Activated CD4-positive, alpha-beta T cell treated with anti-CD3 and anti-CD28 coated beads for 36 hours (primary cell): ENCODE data around the gene FIBIN. TPM values are rescaled to one million over a fixed set of nuclear protein-coding genes. Genes with fewer than 3 reads are reported as not detected.

Experiments used
- ATAC-seq: fragments of 200-7000 bp; cut with Tn5 transposase; one replicate; pipeline ENCODE4 v1.10.0; 2021; ENCODE audit warnings: mild to moderate bottlenecking, moderate library complexity
- CTCF ChIA-PET: fragments of 350-600 bp; sonication (Branson Sonifier 250); formaldehyde crosslinking; loops from one replicate; lab custom pipeline; 2021; ENCODE audit warnings: antibody characterized with exemption; lab: Charles Lee
- POLR2A ChIA-PET: fragments of 350-600 bp; sonication (Branson Sonifier 250); formaldehyde crosslinking; loops from one replicate; lab custom pipeline; 2021; ENCODE audit warnings: antibody characterized with exemption, inconsistent platforms; lab: Charles Lee
- DNase-seq: peaks from one replicate; pipeline ENCODE4 v3.0.0-alpha.2; 2020
- H3K27ac Mint-ChIP-seq: one replicate; pipeline ENCODE4 v1.8.0; 2021; ENCODE audit warnings: mixed read lengths
- H3K27me3 Mint-ChIP-seq: one replicate; pipeline ENCODE4 v1.8.0; 2021; ENCODE audit warnings: mixed read lengths
- H3K36me3 Mint-ChIP-seq: one replicate; pipeline ENCODE4 v1.8.0; 2021; ENCODE audit warnings: low read depth, mixed read lengths
- H3K4me1 Mint-ChIP-seq: one replicate; pipeline ENCODE4 v1.8.0; 2021; ENCODE audit warnings: mixed read lengths
- H3K4me3 Mint-ChIP-seq: one replicate; pipeline ENCODE4 v1.8.0; 2021; ENCODE audit warnings: mild to moderate bottlenecking, moderate library complexity, mixed read lengths
- H3K9me3 Mint-ChIP-seq: one replicate; pipeline ENCODE4 v1.8.0; 2021; ENCODE audit warnings: low read depth, mixed read lengths
- intact Hi-C, 2 experiments: fragments of 100-400 bp; cut with DNase I in 1 of 2; cut with micrococcal nuclease in 1 of 2; formaldehyde crosslinking; loops; one replicate each; pipeline versions ENCODE4 v1.14.2 to v1.15.1; 2022 to 2024; cut with DNase I, micrococcal nuclease
- total RNA-seq, 2 experiments: library from RNA; stranded (reverse); gene quantifications; one replicate each; pipeline ENCODE4 v1.2.3, GENCODE V29; 2021

Gene FIBIN
- not detected for total RNA-seq

DNA sequence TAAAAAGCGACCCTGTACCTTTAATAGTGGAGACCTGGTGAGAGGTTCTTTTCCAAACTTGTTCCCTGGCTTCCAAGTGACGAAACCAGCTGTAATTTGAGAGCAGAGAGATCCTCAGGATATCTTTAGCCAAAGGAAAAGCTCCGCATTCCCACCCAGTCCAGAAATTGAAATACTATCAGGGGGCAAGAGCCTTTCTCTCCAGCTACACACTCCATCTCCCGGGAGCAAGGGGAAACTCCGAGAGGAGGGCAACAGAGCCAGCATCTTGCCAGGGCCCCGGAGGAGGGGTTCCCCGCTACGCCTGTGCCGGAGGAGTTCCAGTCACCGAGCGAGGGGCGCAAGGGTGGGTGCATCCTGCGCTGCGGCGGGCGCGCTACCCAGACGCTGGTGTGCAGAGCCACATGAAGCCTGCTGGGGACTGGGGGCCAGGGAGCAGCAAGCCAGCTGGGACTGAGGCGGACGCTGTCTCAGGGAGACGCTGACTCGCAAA lies at the start of gene FIBIN:
Gene FIBIN, plus strand, starts transcription at position 148 of the 493 bp plus-strand sequence. CDS start 415 bp downstream, outside the sequence.
- intact Hi-C loops: no loop called here
- CTCF ChIA-PET: no interaction called here
- Mint-ChIP-seq H3K36me3 (no peaks in the 10 kb centered on the region), H3K9me3 (no peaks in the 10 kb centered on the region), H3K27me3 (peaks cover 5% of the 10 kb centered on the region), H3K27ac (no peak within 1 kb of the TSS), H3K4me1 (no peaks in the 10 kb centered on the region), H3K4me3 (no peak within 1 kb of the TSS)
- DNase-seq: no peak
- ATAC-seq: no peak
- POLR2A ChIA-PET: no interaction called here

DNA sequence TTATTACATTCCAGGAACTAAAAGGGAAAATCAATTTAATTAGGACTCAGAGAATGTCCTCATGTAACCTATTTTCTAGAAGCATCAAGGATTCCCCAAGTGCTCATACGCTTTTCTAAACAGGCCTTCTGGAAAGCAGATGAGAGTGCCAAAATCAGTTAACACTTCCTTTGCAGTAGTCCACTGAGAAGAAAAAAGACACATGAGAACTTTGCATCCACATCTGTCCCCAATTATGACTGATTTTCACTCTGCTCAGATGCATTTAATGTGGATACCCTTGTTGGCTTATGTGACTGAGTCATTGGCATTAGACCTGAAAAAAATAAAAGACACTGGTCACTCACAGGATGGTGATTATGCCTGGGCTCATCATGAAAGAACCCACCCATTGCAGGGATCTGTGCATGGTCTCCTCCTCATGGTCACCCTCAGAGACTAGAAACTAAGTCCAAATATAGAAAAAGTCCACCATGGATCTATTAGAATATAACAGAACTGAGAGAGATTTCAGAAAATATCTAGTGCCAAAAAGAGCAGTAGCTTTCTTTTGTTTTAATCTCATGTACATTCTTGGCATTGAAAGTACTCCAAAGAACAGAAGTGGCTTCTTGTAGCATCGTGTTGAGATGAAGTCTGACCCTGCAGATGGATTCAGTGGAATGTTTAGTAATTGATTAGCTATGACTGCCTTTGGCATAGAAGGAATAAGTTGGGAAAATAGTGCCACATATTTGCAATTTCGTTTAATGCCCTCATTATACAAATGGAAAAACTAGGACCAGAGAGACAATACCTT lies 48.8 kb upstream of the FIBIN start:
- CTCF ChIA-PET: interaction anchor here (0.9 to 1.0 kb wide), 2 partner anchors 12 to 213 kb away, joined by 3 read pairs; no protein-coding TSS in a partner anchor
- DNase-seq (no peak), ATAC-seq (no peak)
- Mint-ChIP-seq H3K4me1 (no peaks in the 10 kb centered on the region), H3K27ac (no peak overlapping the region), H3K36me3 (no peaks in the 10 kb centered on the region), H3K27me3 (no peaks in the 10 kb centered on the region), H3K4me3 (no peak overlapping the region), H3K9me3 (peaks cover 5% of the 10 kb centered on the region)
- intact Hi-C loops: no loop called here
- POLR2A ChIA-PET: no interaction called here

DNA sequence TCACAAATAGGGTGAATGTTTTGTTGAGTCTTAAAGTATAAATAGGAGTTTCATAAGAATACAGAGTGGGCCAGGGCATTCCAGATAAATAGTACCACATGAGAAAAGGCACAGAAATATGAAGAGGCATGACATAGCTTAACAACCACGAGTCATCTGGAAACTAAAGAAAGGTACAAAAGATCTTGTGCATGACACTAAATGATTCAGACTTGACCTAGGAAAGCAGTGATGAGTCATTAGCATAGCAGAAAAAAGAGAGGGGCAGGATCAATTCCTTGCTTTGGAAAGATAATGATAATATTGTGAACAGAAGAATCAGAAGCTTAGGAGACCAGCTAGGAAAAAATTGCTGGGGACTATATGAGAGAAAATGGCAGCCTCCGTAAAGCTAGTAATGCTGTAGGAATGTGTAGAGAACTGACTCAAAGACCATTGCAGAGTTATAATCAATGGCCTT lies 47.6 kb upstream of the FIBIN start:
- no peak overlapping the region for H3K4me3 Mint-ChIP-seq
- ChIA-PET CTCF (no interaction called here), POLR2A (no interaction called here)
- DNase-seq: no peak
- H3K9me3 Mint-ChIP-seq: peaks cover 5% of the 10 kb centered on the region
- no peaks in the 10 kb centered on the region for H3K4me1 Mint-ChIP-seq
- H3K27me3 Mint-ChIP-seq: no peaks in the 10 kb centered on the region
- no peak for ATAC-seq
- H3K36me3 Mint-ChIP-seq: no peaks in the 10 kb centered on the region
- intact Hi-C loops: no loop called here
- H3K27ac Mint-ChIP-seq: no peak overlapping the region

DNA sequence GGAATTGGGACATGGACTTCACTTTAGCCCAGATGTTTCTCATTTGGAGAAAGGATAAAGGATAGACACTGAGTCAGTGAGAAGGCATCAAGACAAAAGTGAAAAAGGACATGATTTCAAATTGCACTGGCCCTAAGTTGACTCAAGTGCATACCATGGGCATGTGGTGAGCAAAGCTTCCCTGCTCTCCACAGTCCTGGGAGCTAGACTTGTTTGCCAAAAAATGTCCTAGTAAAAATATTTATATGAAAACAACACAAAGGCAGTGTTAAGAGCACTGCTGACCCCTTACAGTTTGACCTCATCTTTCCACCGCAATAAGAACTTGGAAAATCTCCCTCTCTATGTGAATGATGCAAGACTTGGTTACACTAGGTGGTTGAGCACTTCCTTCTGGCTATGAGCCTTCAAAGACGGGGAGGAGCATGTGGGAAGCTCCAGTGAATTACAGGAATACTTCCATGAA lies 46.5 kb upstream of the FIBIN start:
- Mint-ChIP-seq H3K9me3 (peaks cover 5% of the 10 kb centered on the region), H3K4me1 (no peaks in the 10 kb centered on the region), H3K36me3 (no peaks in the 10 kb centered on the region), H3K4me3 (no peak overlapping the region), H3K27ac (no peak overlapping the region), H3K27me3 (no peaks in the 10 kb centered on the region)
- intact Hi-C loops: no loop called here
- ChIA-PET CTCF (interaction anchor here (0.7 kb wide), 1 partner anchor 476 kb away, joined by 3 read pairs; no protein-coding TSS in a partner anchor), POLR2A (no interaction called here)
- ATAC-seq: no peak
- no peak for DNase-seq

DNA sequence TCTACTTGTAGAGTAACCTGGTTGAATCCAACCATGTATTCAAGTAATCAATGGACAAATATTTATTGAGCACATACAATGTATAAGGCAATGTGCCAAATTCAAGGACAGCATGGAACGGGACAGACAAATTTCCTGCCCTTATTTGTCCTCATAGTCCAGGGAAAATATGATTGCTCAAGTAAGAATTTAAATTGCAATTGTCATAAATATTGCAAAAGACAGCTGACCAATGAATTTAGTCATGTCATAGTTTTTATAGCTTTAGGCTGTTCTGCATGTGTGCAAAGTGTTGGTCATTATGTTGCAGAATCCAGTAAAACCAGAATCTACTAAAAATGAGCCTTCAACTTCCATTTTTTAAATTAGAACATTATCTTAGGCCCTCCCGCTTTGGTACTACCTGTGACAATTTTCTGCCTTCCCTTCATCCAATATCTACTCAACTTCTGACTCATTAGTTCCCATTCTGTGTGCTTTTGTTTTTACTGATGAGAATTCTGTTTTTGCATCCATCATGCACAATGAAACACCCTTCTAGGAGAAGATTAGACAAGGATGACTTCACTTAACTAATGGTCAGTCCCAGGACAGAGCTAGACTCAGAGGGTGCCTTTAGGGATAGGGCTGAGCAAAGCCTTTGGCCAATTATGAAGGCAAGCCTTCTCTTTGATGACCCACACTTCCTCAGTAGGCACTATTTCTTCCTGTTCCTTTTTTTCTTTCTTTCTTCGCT lies 45.8 kb upstream of the FIBIN start:
- ChIA-PET CTCF (no interaction called here), POLR2A (no interaction called here)
- intact Hi-C loops: no loop called here
- no peaks in the 10 kb centered on the region for H3K27me3 Mint-ChIP-seq
- peaks cover 5% of the 10 kb centered on the region for H3K9me3 Mint-ChIP-seq
- DNase-seq (no peak), ATAC-seq (no peak)
- H3K27ac Mint-ChIP-seq: no peak overlapping the region
- H3K4me1 Mint-ChIP-seq: no peaks in the 10 kb centered on the region
- H3K4me3 Mint-ChIP-seq: no peak overlapping the region
- no peaks in the 10 kb centered on the region for H3K36me3 Mint-ChIP-seq

DNA sequence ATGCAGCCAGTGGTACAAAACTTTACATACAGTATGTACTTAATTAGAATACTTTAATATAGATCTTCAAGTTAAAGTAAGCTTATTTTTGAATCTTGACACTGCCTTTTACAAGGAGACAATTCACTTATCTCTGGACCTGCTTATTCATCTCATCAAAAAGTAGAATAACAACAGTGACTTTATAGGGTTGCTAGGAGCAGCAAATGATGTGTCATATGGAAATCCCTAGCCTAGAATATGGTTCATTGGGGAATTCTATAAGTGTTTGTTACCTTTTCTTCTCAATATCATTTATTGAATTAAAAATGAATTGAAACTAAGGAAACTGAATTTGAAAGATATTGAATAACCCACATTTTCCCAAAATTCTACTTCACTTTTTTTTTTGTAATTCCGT lies 45.0 kb upstream of the FIBIN start:
- DNase-seq (no peak), ATAC-seq (no peak)
- intact Hi-C loops: no loop called here
- H3K27ac Mint-ChIP-seq: no peak overlapping the region
- no peaks in the 10 kb centered on the region for H3K36me3 Mint-ChIP-seq
- CTCF ChIA-PET: no interaction called here
- peaks cover 5% of the 10 kb centered on the region for H3K9me3 Mint-ChIP-seq
- H3K27me3 Mint-ChIP-seq: no peaks in the 10 kb centered on the region
- H3K4me1 Mint-ChIP-seq: no peaks in the 10 kb centered on the region
- no peak overlapping the region for H3K4me3 Mint-ChIP-seq
- POLR2A ChIA-PET: no interaction called here

DNA sequence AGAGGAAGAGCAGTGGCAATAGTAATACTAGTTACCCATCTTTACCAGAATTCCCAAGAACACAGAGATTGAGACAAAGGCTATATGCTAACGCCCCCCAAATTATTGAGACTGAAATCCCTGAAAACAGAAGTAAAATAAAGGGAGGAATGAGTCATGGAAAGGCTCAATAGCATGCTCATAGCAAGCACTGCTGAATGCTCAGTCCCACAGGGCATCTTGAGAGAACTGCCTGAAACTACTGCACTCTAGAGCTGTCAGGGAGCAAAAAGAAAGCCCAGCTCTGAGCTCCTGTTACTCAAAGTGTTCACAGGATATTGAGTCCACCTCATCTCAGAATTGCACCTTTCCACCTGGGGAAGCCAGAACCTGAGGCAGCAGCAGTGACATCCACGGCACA lies 44.1 kb upstream of the FIBIN start:
- H3K4me3 Mint-ChIP-seq: no peak overlapping the region
- H3K4me1 Mint-ChIP-seq: no peaks in the 10 kb centered on the region
- H3K27ac Mint-ChIP-seq: no peak overlapping the region
- ChIA-PET POLR2A (no interaction called here), CTCF (interaction anchor here (0.5 kb wide), 1 partner anchor 336 kb away, joined by 4 read pairs; no protein-coding TSS in a partner anchor)
- intact Hi-C loops: no loop called here
- peaks cover 5% of the 10 kb centered on the region for H3K9me3 Mint-ChIP-seq
- no peaks in the 10 kb centered on the region for H3K36me3 Mint-ChIP-seq
- no peak for DNase-seq
- no peak for ATAC-seq
- no peaks in the 10 kb centered on the region for H3K27me3 Mint-ChIP-seq

DNA sequence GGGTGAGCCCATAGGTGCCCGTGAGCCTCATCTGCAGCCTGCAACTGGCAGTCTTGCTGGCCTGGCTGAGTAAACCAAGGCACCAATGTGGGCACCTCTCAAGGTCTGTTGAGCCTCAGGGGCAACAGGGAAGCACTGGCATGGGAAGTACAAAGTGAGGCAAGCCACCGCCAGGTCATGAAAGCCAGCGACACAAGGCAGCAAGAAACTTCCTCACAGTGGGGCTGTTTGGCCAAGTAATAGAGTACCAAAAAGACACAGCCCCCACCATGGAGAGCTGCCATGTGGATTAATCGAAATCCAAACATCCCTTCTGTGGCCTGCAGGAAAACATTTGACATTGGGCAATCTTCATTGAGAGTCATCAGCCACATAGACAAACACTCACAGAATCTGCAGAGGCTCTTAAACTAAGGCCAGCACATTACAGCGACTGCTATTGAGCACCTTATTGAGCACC lies 43.6 kb upstream of the FIBIN start:
- Mint-ChIP-seq H3K27ac (no peak overlapping the region), H3K9me3 (peaks cover 5% of the 10 kb centered on the region), H3K4me1 (no peaks in the 10 kb centered on the region), H3K27me3 (no peaks in the 10 kb centered on the region), H3K36me3 (no peaks in the 10 kb centered on the region), H3K4me3 (no peak overlapping the region)
- intact Hi-C loops: no loop called here
- POLR2A ChIA-PET: no interaction called here
- ATAC-seq: no peak
- CTCF ChIA-PET: interaction anchor here (0.5 kb wide), 1 partner anchor 336 kb away, joined by 4 read pairs; no protein-coding TSS in a partner anchor
- DNase-seq: no peak

DNA sequence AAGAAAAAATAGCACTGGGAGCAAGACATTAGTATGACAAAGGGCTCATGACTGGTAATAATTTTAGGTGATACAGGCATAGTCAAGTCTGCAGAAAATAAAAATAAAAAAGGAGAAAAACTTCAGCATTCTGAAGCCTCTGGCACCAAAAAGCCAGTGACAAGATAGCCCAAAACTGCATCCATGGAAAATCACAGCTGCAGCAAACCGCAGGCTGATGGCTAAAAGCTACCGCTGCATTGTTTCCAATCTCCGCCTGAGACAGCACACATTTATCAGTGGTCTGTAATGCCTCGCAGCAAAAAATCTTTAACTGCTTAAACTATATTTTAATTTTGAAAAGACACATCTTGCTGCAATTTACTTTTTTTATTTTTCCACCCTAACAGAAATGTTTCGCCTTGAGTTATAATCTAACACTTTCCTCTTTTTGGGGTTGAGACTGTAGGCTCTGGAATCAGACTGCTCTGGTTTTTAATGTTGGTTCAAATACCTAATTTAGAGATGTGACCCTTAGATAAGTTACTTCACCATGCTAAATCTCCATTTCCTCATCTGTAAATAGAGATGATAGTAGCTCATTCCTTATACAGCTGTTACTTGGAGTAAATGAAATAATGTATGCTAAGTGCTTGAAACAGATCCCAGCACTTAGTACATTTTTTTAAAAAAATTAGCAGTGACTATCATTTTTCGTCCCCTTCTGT lies 42.0 kb upstream of the FIBIN start:
- no peaks in the 10 kb centered on the region for H3K4me1 Mint-ChIP-seq
- ATAC-seq (no peak), DNase-seq (no peak)
- ChIA-PET POLR2A (interaction anchor here (0.7 kb wide), 1 partner anchor 411 kb away, joined by 5 read pairs; the partner anchor contains the start of gene CCDC34), CTCF (no interaction called here)
- intact Hi-C loops: no loop called here
- H3K36me3 Mint-ChIP-seq: no peaks in the 10 kb centered on the region
- no peak overlapping the region for H3K27ac Mint-ChIP-seq
- no peak overlapping the region for H3K4me3 Mint-ChIP-seq
- peaks cover 5% of the 10 kb centered on the region for H3K9me3 Mint-ChIP-seq
- H3K27me3 Mint-ChIP-seq: no peaks in the 10 kb centered on the region

DNA sequence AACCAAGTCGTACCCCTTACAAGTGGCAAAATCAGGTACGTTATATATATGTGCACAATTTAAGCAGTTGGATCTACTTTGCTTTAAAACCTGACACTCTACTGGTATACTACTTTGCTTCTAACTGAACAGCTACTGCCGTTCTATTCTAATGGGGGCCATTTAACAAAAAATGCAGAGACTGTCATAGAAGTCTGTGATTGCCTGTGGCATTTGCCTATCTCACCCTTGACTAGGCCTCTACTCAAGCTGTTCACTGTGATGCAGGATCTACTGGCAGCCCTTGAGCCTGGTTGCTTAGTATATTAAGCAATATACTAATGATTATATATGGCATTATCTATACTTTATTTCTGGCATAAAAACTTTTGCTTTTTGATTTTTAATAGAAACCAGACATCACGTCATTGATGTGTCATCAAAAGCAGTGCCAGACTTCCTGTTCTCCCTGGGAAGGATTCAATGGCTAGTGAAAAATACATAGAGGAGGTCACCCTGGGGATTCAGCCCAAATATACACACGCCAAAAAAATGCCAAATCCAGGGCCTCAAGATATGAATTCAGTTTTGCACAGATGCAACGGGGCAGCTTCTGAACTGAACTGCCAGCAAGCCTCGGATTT lies 40.0 kb upstream of the FIBIN start:
- ATAC-seq: no peak
- Mint-ChIP-seq H3K4me1 (no peaks in the 10 kb centered on the region), H3K4me3 (no peak overlapping the region), H3K27me3 (no peaks in the 10 kb centered on the region), H3K27ac (no peak overlapping the region), H3K9me3 (peaks cover 3% of the 10 kb centered on the region), H3K36me3 (no peaks in the 10 kb centered on the region)
- CTCF ChIA-PET: interaction anchor here (0.8 kb wide), 1 partner anchor 22 kb away, joined by 3 read pairs; no protein-coding TSS in a partner anchor
- intact Hi-C loops: no loop called here
- POLR2A ChIA-PET: no interaction called here
- DNase-seq: no peak
